RWPE2 (cell line): ENCODE data around the gene MMP17.

ENCODE experiments used
- ATAC-seq: fragments of 200-7000 bp; cut with Tn5 transposase; 3 replicates; pipeline ENCODE4 v1.9.1; 2021; ENCODE audit warnings: low read depth
- DNase-seq: peaks from one replicate; pipeline ENCODE4 v3.0.0-alpha.2; 2020; ENCODE audit warnings: low spot score
- H3K27ac ChIP-seq: fragments of 450-650 bp; 2 replicates; pipeline ENCODE4 v1.5.1; 2017; ENCODE audit warnings: mild to moderate bottlenecking; ENCODE audit not compliant: poor library complexity, severe bottlenecking
- H3K27me3 ChIP-seq: fragments of 250-450 bp; sonication (Bioruptor Pico); 2 replicates; pipeline ENCODE4 v1.5.1; 2021; ENCODE audit warnings: mild to moderate bottlenecking, moderate library complexity; ENCODE audit not compliant: insufficient read depth, poor library complexity, severe bottlenecking
- H3K36me3 ChIP-seq: fragments of 250-450 bp; sonication (Bioruptor Pico); 2 replicates; pipeline ENCODE4 v1.5.1; 2020; ENCODE audit warnings: low read depth, mild to moderate bottlenecking, moderate library complexity
- H3K4me1 ChIP-seq: fragments of 250-450 bp; sonication (Bioruptor Pico); 2 replicates; pipeline ENCODE4 v1.5.1; 2021; ENCODE audit warnings: mild to moderate bottlenecking, moderate library complexity; ENCODE audit not compliant: insufficient read depth, poor library complexity, severe bottlenecking
- H3K4me3 ChIP-seq: fragments of 250-450 bp; sonication (Bioruptor Pico); 2 replicates; pipeline ENCODE4 v1.5.1; 2021; ENCODE audit warnings: mild to moderate bottlenecking, moderate library complexity; ENCODE audit not compliant: severe bottlenecking
- H3K9me3 ChIP-seq: fragments of 250-450 bp; sonication (Bioruptor Pico); 2 replicates; pipeline ENCODE4 v1.5.1; 2021; ENCODE audit warnings: mild to moderate bottlenecking, moderate library complexity; ENCODE audit not compliant: severe bottlenecking
- CTCF ChIP-seq: fragments of 450-650 bp; IDR thresholded peaks from one replicate; pipeline ENCODE4 v1.5.1; 2017; ENCODE audit warnings: mild to moderate bottlenecking, moderate library complexity; ENCODE audit not compliant: poor library complexity, severe bottlenecking

MMP17 gene

GRCh38 chr12:131850856-131851559, 22.8 kb downstream of the MMP17 start:
- peak; percentile 41; the same call in 2 of the 3 replicates for ATAC-seq
- Histone ChIP-seq H3K4me1 (no peaks in the 10 kb centered on the region), H3K4me3 (no peak overlapping the region), H3K27me3 (no peaks in the 10 kb centered on the region), H3K36me3 (peaks cover 3% of the 10 kb centered on the region; the same call in 1 of the 2 replicates), H3K9me3 (no peaks in the 10 kb centered on the region), H3K27ac (no peak overlapping the region)
- TF ChIP-seq CTCF = peak; percentile 48
- DNase-seq = no peak

GRCh38 chr12:131851741-131852550, 23.8 kb downstream of the MMP17 start:
- TF ChIP-seq CTCF = no peak
- no peak for DNase-seq
- Histone ChIP-seq H3K36me3 (peaks cover 3% of the 10 kb centered on the region; the same call in 1 of the 2 replicates), H3K9me3 (no peaks in the 10 kb centered on the region), H3K4me3 (no peak overlapping the region), H3K4me1 (no peaks in the 10 kb centered on the region), H3K27me3 (no peaks in the 10 kb centered on the region), H3K27ac (no peak overlapping the region)
- ATAC-seq = no peak

GRCh38 chr12:131852551-131853299, 24.5 kb downstream of the MMP17 start:
- no peak for TF ChIP-seq CTCF
- DNase-seq = no peak
- Histone ChIP-seq H3K36me3 (peaks cover 3% of the 10 kb centered on the region; the same call in 1 of the 2 replicates), H3K4me3 (no peak overlapping the region), H3K27me3 (no peaks in the 10 kb centered on the region), H3K9me3 (no peaks in the 10 kb centered on the region), H3K4me1 (no peaks in the 10 kb centered on the region), H3K27ac (no peak overlapping the region)
- ATAC-seq = no peak

- H3K9me3 ChIP-seq = no peaks in the 10 kb centered on the region
- H3K27me3 ChIP-seq = no peaks in the 10 kb centered on the region
- no peak overlapping the region for H3K27ac ChIP-seq
- TF ChIP-seq CTCF = no peak
- H3K4me3 ChIP-seq = no peak overlapping the region
- no peaks in the 10 kb centered on the region for H3K36me3 ChIP-seq
- ATAC-seq = no peak; the same call in 2 of the 3 replicates
- H3K4me1 ChIP-seq = no peaks in the 10 kb centered on the region
- DNase-seq = no peak
These were observed 25.9 kb downstream of the MMP17 start for GRCh38 chr12:131853832-131854797.
